Cardiac fibroblast (primary cell): Measurements from ENCODE around the gene UBR7.
"Not testable (repeated sequence)": the region's sequence is repeated elsewhere in the genome, so short reads cannot be mapped to it uniquely, and the experiment has no call there.

Experiments used
- DNase-seq, 2 donors: peaks; one replicate each; pipeline versions ENCODE4 v3.0.0 to v3.0.0-alpha.2; 2010; ENCODE audit warnings: low read depth in 2 of 2
- H3K4me3 ChIP-seq, 2 donors: replicated peaks in 1 of 2; 1 replicate in 1 of 2; 2 replicates in 1 of 2; pipeline ENCODE4 v1.5.1; 2011; ENCODE audit warnings: low read depth in 2 of 2, low read length in 2 of 2, mild to moderate bottlenecking in 2 of 2, moderate library complexity in 1 of 2
- CTCF ChIP-seq: IDR thresholded peaks from one replicate; pipeline ENCODE4 v1.5.1; 2011; ENCODE audit warnings: low read depth, mild to moderate bottlenecking, low read length, inconsistent platforms

Gene UBR7

GRCh38 chr14:93228550-93228949, 21.5 kb downstream of the UBR7 start:
- no peak overlapping the region for H3K4me3 ChIP-seq
- no peak for DNase-seq
- TF ChIP-seq CTCF = no peak

GRCh38 chr14:93230539-93230938, 23.5 kb downstream of the UBR7 start:
- no peak for DNase-seq
- TF ChIP-seq CTCF = no peak
- H3K4me3 ChIP-seq = no peak overlapping the region

DNA sequence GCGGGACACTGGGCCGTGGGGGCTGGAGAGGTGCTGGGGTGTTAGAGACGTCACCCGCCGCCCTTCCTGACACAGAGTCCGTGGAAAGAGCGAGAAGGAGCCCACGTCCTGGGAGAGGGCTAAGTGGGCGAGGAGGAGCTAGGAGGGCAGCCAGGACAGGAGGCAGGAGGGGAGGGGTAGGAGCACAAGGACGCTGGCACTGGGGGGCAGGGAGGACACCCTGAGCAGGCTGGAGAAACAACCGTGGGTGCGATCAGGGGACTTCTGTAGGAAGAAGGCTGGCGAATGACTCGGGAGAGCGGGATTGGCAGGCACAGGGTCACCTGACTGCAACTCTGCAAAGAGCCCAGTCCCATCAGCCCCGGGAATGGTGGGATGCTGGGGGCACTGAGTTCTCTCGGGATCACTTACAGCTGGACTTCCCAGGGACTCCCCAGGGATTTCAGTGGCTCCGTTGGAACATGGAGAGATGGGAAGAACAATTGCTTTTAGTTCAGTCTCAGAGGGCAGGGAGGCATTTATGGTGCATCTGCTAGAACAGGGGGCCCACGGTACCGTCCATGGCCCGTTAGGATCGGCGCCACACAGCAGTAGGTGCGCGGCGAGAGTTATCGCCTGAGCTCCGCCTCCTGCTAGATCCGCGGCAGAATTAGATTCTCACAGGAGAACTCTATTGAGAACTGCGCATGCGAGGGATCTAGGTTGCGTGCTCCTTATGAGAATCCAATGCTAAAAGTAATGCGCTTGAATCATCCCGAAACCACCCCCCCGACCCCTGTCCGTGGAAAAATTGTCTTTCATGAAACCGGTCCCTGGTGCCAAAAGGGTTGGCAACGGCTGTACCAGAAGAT, 24.3 kb downstream of the UBR7 start:
- TF ChIP-seq CTCF = no peak
- DNase-seq = peak; percentile 43 to 67
- H3K4me3 ChIP-seq = peak overlapping the region; percentile 47 to 66

DNA sequence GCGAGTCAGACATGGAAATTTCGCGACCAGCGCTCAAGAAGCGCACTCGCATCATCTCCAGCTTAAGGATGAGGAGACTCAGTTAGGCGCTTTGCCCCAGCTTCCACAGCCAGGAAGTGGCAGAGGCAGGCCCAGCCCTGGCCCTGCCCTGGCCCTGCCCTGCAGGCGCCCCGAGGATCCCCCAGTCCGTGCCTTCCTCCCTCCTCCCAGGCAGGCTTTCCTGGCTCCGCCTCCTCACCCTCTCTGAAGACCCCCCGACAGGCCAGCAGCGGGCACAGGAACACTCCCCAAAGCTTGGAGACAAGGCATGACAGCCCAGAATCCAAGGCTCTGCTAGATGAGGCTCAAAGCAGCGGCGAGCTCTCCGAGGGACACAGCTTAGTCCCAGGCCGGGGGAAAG, 25.1 kb downstream of the UBR7 start:
- DNase-seq = no peak
- H3K4me3 ChIP-seq = peak overlapping the region in 1 of 2 donors; percentile 66
- no peak for TF ChIP-seq CTCF

GRCh38 chr14:93233078-93233477, 26.0 kb downstream of the UBR7 start:
- not testable (repeated sequence) for H3K4me3 ChIP-seq, DNase-seq

- no peak for TF ChIP-seq CTCF
- no peak overlapping the region for H3K4me3 ChIP-seq
- DNase-seq = peak; percentile 57 to 83
These were observed 27.7 kb downstream of the UBR7 start for GRCh38 chr14:93234798-93235197.

- no peak for TF ChIP-seq CTCF
- no peak overlapping the region for H3K4me3 ChIP-seq
- peak; percentile 30 to 77 for DNase-seq
These were observed 33.0 kb downstream of the UBR7 start for GRCh38 chr14:93239869-93240677.
